Measurements from ENCODE around the gene MAP2K5.

The MAP2K5 gene

GRCh38 chr15:67758619-67759300 is 216.3 kb downstream of the MAP2K5 start:
- DNase-seq (ENCODE audit: low read depth): no peak

- no peak for DNase-seq (ENCODE audit: low read depth)
Observed at GRCh38 chr15:67760901-67761300, 218.4 kb downstream of the MAP2K5 start.

GRCh38 chr15:67761343-67761742 is 218.8 kb downstream of the MAP2K5 start:
- DNase-seq (ENCODE audit: low read depth): no peak

- peak; percentile 13 for DNase-seq (ENCODE audit: low read depth)
Observed at GRCh38 chr15:67762610-67763368, 220.3 kb downstream of the MAP2K5 start.

GRCh38 chr15:67765701-67766100 is 223.2 kb downstream of the MAP2K5 start:
- no peak for DNase-seq (ENCODE audit: low read depth)

- DNase-seq (ENCODE audit: low read depth): no peak
Observed at GRCh38 chr15:67766968-67767367, 224.5 kb downstream of the MAP2K5 start.

GRCh38 chr15:67768313-67768977 is 225.9 kb downstream of the MAP2K5 start:
- DNase-seq (ENCODE audit: low read depth): no peak

- DNase-seq (ENCODE audit: low read depth): no peak
Observed at GRCh38 chr15:67769497-67770357, 227.2 kb downstream of the MAP2K5 start.

GRCh38 chr15:67770358-67770628 is 227.8 kb downstream of the MAP2K5 start:
- DNase-seq (ENCODE audit: low read depth): no peak

GRCh38 chr15:67771189-67771800 is 228.8 kb downstream of the MAP2K5 start:
- no peak for DNase-seq (ENCODE audit: low read depth)

GRCh38 chr15:67774626-67775025 is 232.1 kb downstream of the MAP2K5 start:
- DNase-seq (ENCODE audit: low read depth): no peak

GRCh38 chr15:67775250-67775649 is 232.7 kb downstream of the MAP2K5 start:
- DNase-seq (ENCODE audit: low read depth): no peak

GRCh38 chr15:67775998-67776397 is 233.5 kb downstream of the MAP2K5 start:
- DNase-seq (ENCODE audit: low read depth): no peak

- DNase-seq (ENCODE audit: low read depth): no peak
Observed at GRCh38 chr15:67776600-67776999, 234.1 kb downstream of the MAP2K5 start.

- DNase-seq (ENCODE audit: low read depth): no peak
Observed at GRCh38 chr15:67777071-67777470, 234.6 kb downstream of the MAP2K5 start.

- no peak for DNase-seq (ENCODE audit: low read depth)
Observed at GRCh38 chr15:67777773-67778172, 235.3 kb downstream of the MAP2K5 start.

- no peak for DNase-seq (ENCODE audit: low read depth)
Observed at GRCh38 chr15:67778968-67779548, 236.6 kb downstream of the MAP2K5 start.

- no peak for DNase-seq (ENCODE audit: low read depth)
Observed at GRCh38 chr15:67779549-67780111, 237.1 kb downstream of the MAP2K5 start.

- no peak for DNase-seq (ENCODE audit: low read depth)
Observed at GRCh38 chr15:67781061-67781460, 238.6 kb downstream of the MAP2K5 start.

- DNase-seq (ENCODE audit: low read depth): no peak
Observed at GRCh38 chr15:67781907-67782690, 239.6 kb downstream of the MAP2K5 start.

GRCh38 chr15:67782691-67782991 is 240.1 kb downstream of the MAP2K5 start:
- DNase-seq (ENCODE audit: low read depth): no peak
